ENCODE results near the gene CD6. TPM values are rescaled to one million over a fixed set of nuclear protein-coding genes. Genes with fewer than 3 reads are reported as not detected.

CD6 gene
- total and polyA plus RNA-seq, 10 of the 15 experiments (the other 5 are each of a cell fraction or from before 2014, with no cell fraction given) = 0.37 to 17.6 (median 6.2) TPM

DNA sequence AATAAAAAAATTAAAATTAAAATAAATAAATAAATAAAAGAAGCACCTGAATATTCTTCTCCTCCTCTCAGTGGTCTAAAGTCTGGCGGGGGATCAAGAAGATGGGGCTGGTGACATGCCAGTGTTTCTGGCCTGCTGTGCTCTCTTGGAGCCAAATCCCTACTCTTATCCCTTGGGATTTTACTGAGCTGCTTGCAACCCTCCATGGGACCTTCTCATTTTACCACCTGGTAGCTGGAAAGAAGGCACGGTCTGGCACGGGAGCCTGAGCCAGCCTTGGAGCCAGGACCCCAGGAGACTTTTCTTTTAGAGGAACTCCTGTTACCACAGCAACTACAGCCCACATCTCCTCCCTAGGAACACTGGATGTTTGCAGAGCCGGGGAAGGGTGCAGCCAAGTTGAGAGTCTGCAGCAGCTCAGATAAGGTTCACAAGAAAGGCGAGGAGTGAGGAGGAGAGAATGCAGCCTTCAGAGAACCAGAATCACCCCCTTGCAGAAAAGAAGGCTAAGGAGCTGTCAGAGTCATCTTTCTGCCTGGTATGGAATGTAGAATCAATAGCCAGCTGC lies 21.4 kb downstream of the CD6 start:
- Histone ChIP-seq H3K9ac (ENCODE audit: control insufficient read depth, insufficient read depth, low read length) (no peak overlapping the region), H3K79me2 (ENCODE audit: control insufficient read depth, insufficient read depth, low read length) (no peaks in the 10 kb centered on the region), H3K4me2 (ENCODE audit: control insufficient read depth, insufficient read depth) (no peak overlapping the region), H4K20me1 (ENCODE audit: control insufficient read depth, insufficient read depth) (no peaks in the 10 kb centered on the region), H3K4me1 (ENCODE audit: control insufficient read depth, insufficient read depth, low read length) (peaks cover 10% of the 10 kb centered on the region; the same call in 1 of the 2 replicates), H3K4me3 (no peak overlapping the region), H3K27ac (ENCODE audit: control insufficient read depth, insufficient read depth) (no peak overlapping the region), H3K9me3 (replicated peaks; ENCODE audit: control insufficient read depth, insufficient read depth, low read length) (no peaks in the 10 kb centered on the region), H3K27me3 (replicated peaks in 1 of 2; ENCODE audit: control insufficient read depth in 2 of 2, insufficient read depth in 2 of 2, low read length in 1 of 2) (no peaks in the 10 kb centered on the region; a peak in 1 of 4 replicates), H2AFZ (ENCODE audit: control insufficient read depth, low read depth, low read length) (no peak overlapping the region), H3K36me3 (ENCODE audit: control insufficient read depth in 2 of 2, insufficient read depth in 2 of 2, low read length in 1 of 2) (no peaks in the 10 kb centered on the region)
- ATAC-seq (no peak), DNase-seq (ENCODE audit: low read depth, low spot score) (no peak), FAIRE-seq (no peak)
- POLR2A ChIA-PET = no interaction called here
- TF ChIP-seq POLR2AphosphoS5 (IDR thresholded peaks at IDR 0.05; ENCODE audit: low read length) (no peak), MTA3 (IDR thresholded peaks at IDR 0.05; ENCODE audit: borderline replicate concordance, low read length) (no peak), HDGF (IDR thresholded peaks at IDR 0.05) (no peak), GATAD2B (conservative IDR thresholded peaks at IDR 0.05; ENCODE audit: low read depth) (no peak), MYC (IDR thresholded peaks at IDR 0.05; ENCODE audit: insufficient read depth, insufficient read length, insufficient replicate concordance, low read length, severe bottlenecking) (no peak)
- TF ChIP-seq, protein P1, sequence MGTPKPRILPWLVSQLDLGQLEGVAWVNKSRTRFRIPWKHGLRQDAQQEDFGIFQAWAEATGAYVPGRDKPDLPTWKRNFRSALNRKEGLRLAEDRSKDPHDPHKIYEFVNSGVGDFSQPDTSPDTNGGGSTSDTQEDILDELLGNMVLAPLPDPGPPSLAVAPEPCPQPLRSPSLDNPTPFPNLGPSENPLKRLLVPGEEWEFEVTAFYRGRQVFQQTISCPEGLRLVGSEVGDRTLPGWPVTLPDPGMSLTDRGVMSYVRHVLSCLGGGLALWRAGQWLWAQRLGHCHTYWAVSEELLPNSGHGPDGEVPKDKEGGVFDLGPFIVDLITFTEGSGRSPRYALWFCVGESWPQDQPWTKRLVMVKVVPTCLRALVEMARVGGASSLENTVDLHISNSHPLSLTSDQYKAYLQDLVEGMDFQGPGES (IDR thresholded peaks at IDR 0.05) = no peak
- in situ Hi-C loops (cut with MboI) = no loop called here
- CTCF ChIA-PET = interaction anchor here (0.6 to 1.3 kb wide), 2 partner anchors 136 to 216 kb away, joined by 3 read pairs; no protein-coding TSS in a partner anchor
- 20% methylated on average over 5 of the region's 5 CpGs for WGBS (ENCODE audit: insufficient coverage, insufficient replicate concordance, low lambda C conversion rate, missing lambda C conversion rate)
- SMC1A ChIA-PET (ENCODE audit: uncharacterized antibody, unreplicated experiment) = interaction anchor here (0.8 to 1.0 kb wide), 2 partner anchors 23 to 81 kb away, joined by 3 to 4 read pairs; no protein-coding TSS in a partner anchor
- BruUV-seq (replicated peaks) = no TSS peak
- intact Hi-C loops (cut with micrococcal nuclease; ENCODE audit: unreplicated experiment) = no loop called here
- RAD21 ChIA-PET (ENCODE audit: unreplicated experiment) = no interaction called here
